Mesendoderm (in vitro differentiated cells): ENCODE results near the gene IL15RA.
"Not testable (repeated sequence)": the region's sequence is repeated elsewhere in the genome, so short reads cannot be mapped to it uniquely, and the experiment has no call there.

Source experiments
- DNase-seq: peaks from one replicate; pipeline ENCODE4 v3.0.0; 2013
- H2AK5ac ChIP-seq: 2 replicates; pipeline ENCODE4 v1.6.1; 2013; ENCODE audit warnings: low read length, inconsistent platforms
- H2BK120ac ChIP-seq: 2 replicates; pipeline ENCODE4 v1.6.1; 2013; ENCODE audit warnings: low read depth, mild to moderate bottlenecking, low read length, moderate library complexity, mixed read lengths
- H2BK15ac ChIP-seq: replicated peaks from 2 replicates; pipeline ENCODE4 v1.6.1; 2013; ENCODE audit warnings: low read depth, mild to moderate bottlenecking, moderate library complexity
- H2BK5ac ChIP-seq: 2 replicates; pipeline ENCODE4 v1.6.1; 2013; ENCODE audit warnings: low read length, inconsistent platforms
- H3K18ac ChIP-seq: 2 replicates; pipeline ENCODE4 v1.6.1; 2013; ENCODE audit warnings: mild to moderate bottlenecking, low read length, mixed read lengths
- H3K23ac ChIP-seq: one replicate; pipeline ENCODE4 v1.6.1; 2013; ENCODE audit warnings: low read length
- H3K27ac ChIP-seq: 2 replicates; pipeline ENCODE4 v1.5.1; 2013; ENCODE audit warnings: low read depth, mild to moderate bottlenecking, inconsistent platforms, low read length, moderate library complexity
- H3K27me3 ChIP-seq: 2 replicates; pipeline ENCODE4 v1.6.1; 2013; ENCODE audit warnings: low read length, control low read depth, mild to moderate bottlenecking, inconsistent platforms; ENCODE audit not compliant: insufficient read depth, poor library complexity
- H3K36me3 ChIP-seq: 2 replicates; pipeline ENCODE4 v1.6.1; 2013; ENCODE audit warnings: low read length, inconsistent platforms; ENCODE audit not compliant: control insufficient read depth, insufficient read depth
- H3K4ac ChIP-seq: one replicate; pipeline ENCODE4 v1.6.1; 2013; ENCODE audit warnings: low read depth, mild to moderate bottlenecking, low read length, moderate library complexity
- H3K4me1 ChIP-seq: 2 replicates; pipeline ENCODE4 v1.6.1; 2013; ENCODE audit warnings: low read depth, low read length, inconsistent platforms; ENCODE audit not compliant: control insufficient read depth
- H3K4me2 ChIP-seq: 2 replicates; pipeline ENCODE4 v1.6.1; 2013; ENCODE audit warnings: low read length
- H3K4me3 ChIP-seq: 2 replicates; pipeline ENCODE4 v1.5.1; 2013; ENCODE audit warnings: mild to moderate bottlenecking, low read length
- H3K56ac ChIP-seq: one replicate; pipeline ENCODE4 v1.6.1; 2013; ENCODE audit warnings: low read length
- H3K79me1 ChIP-seq: 2 replicates; pipeline ENCODE4 v1.6.1; 2013; ENCODE audit warnings: low read length, inconsistent platforms
- H3K79me2 ChIP-seq: 2 replicates; pipeline ENCODE4 v1.6.1; 2013; ENCODE audit warnings: mild to moderate bottlenecking, low read length; ENCODE audit not compliant: control insufficient read depth, insufficient read depth
- H3K9ac ChIP-seq: 2 replicates; pipeline ENCODE4 v1.6.1; 2013; ENCODE audit warnings: low read length, inconsistent platforms
- H4K5ac ChIP-seq: one replicate; pipeline ENCODE4 v1.6.1; 2013; ENCODE audit warnings: low read length
- H4K8ac ChIP-seq: one replicate; pipeline ENCODE4 v1.6.1; 2013; ENCODE audit warnings: low read depth, mild to moderate bottlenecking, control low read depth, low read length, moderate library complexity
- WGBS: extraction: QIAGEN DNeasy Blood & Tissue Kit; methylation state at CpG from one replicate; pipeline ENCODE4 v1.1.7; 2013; ENCODE audit warnings: low lambda C conversion rate, missing lambda C conversion rate; ENCODE audit not compliant: insufficient coverage; ENCODE audit errors: extremely low coverage; 5-methylcytosine and 5-hydroxymethylcytosine counted together

The IL15RA gene

GRCh38 chr10:5946786-5947185 lies 30.6 kb downstream of the IL15RA start:
- Histone ChIP-seq H3K18ac (no peak overlapping the region), H3K79me1 (no peaks in the 10 kb centered on the region), H2AK5ac (no peak overlapping the region), H4K8ac (no peak overlapping the region), H3K9ac (no peak overlapping the region), H2BK5ac (no peak overlapping the region), H3K4me1 (no peaks in the 10 kb centered on the region), H3K23ac (no peak overlapping the region), H3K36me3 (no peaks in the 10 kb centered on the region), H4K5ac (no peak overlapping the region), H3K27ac (no peak overlapping the region), H2BK120ac (no peak overlapping the region), H3K4me2 (no peak overlapping the region), H3K4me3 (no peak overlapping the region), H3K56ac (no peak overlapping the region), H2BK15ac (no peak overlapping the region), H3K79me2 (no peaks in the 10 kb centered on the region), H3K27me3 (no peaks in the 10 kb centered on the region), H3K4ac (no peak overlapping the region)
- no peak for DNase-seq
- WGBS, result no CpG with 5 or more reads among the region's 8 CpGs

DNA sequence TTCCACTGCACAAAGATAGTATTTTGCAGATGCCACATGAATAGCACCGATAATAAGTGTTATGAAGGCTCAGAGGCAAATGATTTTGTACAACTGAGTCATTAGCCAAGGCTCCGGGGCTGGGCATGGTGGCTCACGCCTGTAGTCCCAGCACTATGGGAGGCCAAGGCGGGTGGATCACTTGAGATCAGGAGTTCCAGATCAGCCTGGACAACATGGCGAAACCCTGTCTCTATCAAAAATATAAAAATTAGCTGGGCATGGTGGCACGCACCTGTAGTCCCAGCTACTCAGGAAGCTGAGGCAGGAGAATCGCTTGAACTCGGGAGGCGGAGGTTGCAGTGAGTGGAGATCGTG lies 30.9 kb downstream of the IL15RA start:
- H3K27ac ChIP-seq, H2BK5ac ChIP-seq: not testable (repeated sequence)
- no CpG with 5 or more reads among the region's 10 CpGs for WGBS

DNA sequence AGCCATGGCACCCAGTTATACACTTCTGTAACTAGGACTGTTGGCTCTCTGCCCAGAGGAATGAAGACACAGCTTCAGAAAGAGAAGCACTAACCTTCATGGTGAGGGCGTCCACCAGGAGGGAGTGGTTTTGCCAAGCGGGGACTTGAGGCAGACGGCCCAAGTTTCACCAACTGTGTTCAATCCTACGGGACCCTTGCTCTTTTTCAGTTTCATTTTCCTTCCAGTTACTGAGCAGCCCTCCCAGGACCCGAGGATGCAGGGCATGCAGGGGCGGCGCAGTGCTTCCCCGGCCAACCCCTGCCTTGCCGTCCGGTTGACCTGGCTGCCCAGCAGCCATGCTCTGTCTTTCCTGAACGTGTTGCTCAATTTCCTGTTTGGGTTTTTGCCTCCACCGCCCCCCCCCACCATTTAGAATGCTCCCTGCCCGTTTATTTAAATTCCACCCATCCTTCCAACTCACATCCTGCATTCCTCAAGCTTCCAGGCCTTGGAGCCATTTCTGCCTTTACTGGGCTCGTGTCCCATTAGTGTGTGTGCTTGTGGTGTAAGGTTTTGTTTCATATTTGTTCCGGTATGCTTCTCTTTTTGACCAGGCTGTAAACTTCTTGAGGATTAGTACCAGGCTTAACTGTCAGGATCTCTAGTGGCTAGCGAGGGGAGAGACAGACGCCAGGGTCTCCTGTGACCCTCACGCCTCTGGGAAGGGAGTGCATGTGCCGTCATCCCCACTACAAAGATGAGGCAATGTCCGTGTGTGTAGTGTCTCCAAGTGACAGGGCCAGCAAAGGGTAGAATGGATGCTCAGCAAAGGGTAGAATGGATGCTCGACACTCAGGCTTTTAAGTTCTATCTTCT lies 31.6 kb downstream of the IL15RA start:
- Histone ChIP-seq H3K4me2 (no peak overlapping the region), H2BK5ac (no peak overlapping the region), H3K79me2 (no peaks in the 10 kb centered on the region), H2BK15ac (no peak overlapping the region), H3K23ac (no peak overlapping the region), H3K36me3 (no peaks in the 10 kb centered on the region), H4K8ac (no peak overlapping the region), H3K4me1 (no peaks in the 10 kb centered on the region), H3K27me3 (no peaks in the 10 kb centered on the region), H3K9ac (no peak overlapping the region), H3K79me1 (no peaks in the 10 kb centered on the region), H4K5ac (no peak overlapping the region), H2BK120ac (no peak overlapping the region), H3K4me3 (no peak overlapping the region), H3K4ac (no peak overlapping the region), H2AK5ac (no peak overlapping the region), H3K56ac (no peak overlapping the region), H3K27ac (no peak overlapping the region), H3K18ac (no peak overlapping the region)
- no CpG with 5 or more reads among the region's 21 CpGs for WGBS
- peak; percentile 66 for DNase-seq

More for the DNA sequence above, 30.9 kb downstream of the IL15RA start:
- H2BK15ac ChIP-seq, H4K5ac ChIP-seq, H3K36me3 ChIP-seq, H3K9ac ChIP-seq, H3K4ac ChIP-seq, H3K23ac ChIP-seq, H3K4me3 ChIP-seq, H3K79me1 ChIP-seq, H2BK120ac ChIP-seq, H3K4me2 ChIP-seq, H4K8ac ChIP-seq, H3K4me1 ChIP-seq, H3K27me3 ChIP-seq, DNase-seq, H2AK5ac ChIP-seq, H3K56ac ChIP-seq, H3K18ac ChIP-seq, H3K79me2 ChIP-seq: not testable (repeated sequence)

DNA sequence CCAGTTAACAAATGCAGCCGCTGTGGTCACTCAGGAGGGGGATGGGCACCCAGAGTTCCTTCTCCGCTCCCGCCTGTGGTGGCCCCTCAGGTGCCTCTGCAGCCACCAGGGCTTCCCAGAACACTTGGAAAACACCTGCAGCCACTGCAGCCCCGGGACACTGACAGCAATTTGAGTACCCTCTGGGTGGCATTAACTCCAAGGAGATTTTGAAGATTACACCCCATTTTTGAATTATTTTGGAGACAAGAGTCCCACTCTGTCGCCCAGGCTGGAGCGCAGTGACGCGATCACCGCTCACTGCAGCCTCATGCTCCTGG lies 32.2 kb downstream of the IL15RA start:
- H3K56ac ChIP-seq, result no peak overlapping the region
- H4K5ac ChIP-seq, result no peak overlapping the region
- no peak overlapping the region for H2BK5ac ChIP-seq
- no peaks in the 10 kb centered on the region for H3K36me3 ChIP-seq
- H3K27me3 ChIP-seq, result no peaks in the 10 kb centered on the region
- no peak overlapping the region for H2BK120ac ChIP-seq
- no CpG with 5 or more reads among the region's 9 CpGs for WGBS
- no peaks in the 10 kb centered on the region for H3K79me2 ChIP-seq
- H4K8ac ChIP-seq, result no peak overlapping the region
- H3K79me1 ChIP-seq, result no peaks in the 10 kb centered on the region
- H3K18ac ChIP-seq, result no peak overlapping the region
- H3K23ac ChIP-seq, result no peak overlapping the region
- no peak overlapping the region for H3K4me3 ChIP-seq
- no peak overlapping the region for H2AK5ac ChIP-seq
- no peaks in the 10 kb centered on the region for H3K4me1 ChIP-seq
- no peak overlapping the region for H3K27ac ChIP-seq
- H3K4ac ChIP-seq, result no peak overlapping the region
- no peak overlapping the region for H2BK15ac ChIP-seq
- H3K4me2 ChIP-seq, result no peak overlapping the region
- no peak overlapping the region for H3K9ac ChIP-seq
- no peak for DNase-seq

DNA sequence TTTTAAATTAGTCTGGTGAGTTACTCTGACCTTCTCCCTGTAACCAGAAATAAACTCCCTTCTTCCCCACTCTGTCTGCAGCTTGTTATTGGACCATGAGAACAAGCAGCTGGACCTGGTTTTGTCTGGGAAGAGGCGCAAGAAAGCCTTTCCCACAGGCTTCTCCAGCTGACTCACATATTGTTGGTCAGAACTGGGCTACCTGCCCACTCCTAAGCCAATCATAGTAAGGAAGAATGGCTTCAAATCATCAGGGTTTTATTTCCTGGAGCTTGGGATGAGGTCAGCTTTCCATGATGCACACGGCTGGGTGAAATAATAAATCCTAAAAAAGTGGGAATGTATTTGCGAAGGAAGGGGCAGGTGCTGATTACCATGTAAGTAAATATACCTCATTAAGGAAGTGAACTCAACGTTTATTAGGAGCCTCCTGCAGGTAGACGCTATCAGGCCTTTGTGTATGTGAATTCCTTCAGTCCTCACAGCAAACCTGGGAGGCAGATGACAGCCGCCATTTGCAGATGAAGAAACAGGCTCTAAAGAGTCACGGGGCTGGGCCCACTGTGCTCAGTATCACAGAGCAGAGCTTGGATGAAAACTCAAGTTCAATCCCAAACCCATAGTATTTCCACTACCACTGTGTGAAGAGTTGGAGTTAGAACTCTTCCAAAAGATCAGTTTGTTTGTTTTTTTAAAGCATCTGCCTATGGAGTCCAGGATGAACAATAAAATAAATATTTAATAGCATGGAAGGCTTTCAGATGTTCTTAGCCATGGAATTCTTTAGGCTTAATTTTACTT lies 32.8 kb downstream of the IL15RA start:
- Histone ChIP-seq H3K27me3 (no peaks in the 10 kb centered on the region), H2BK5ac (no peak overlapping the region), H3K23ac (no peak overlapping the region), H3K56ac (no peak overlapping the region), H3K4ac (no peak overlapping the region), H4K8ac (no peak overlapping the region), H2BK15ac (no peak overlapping the region), H3K9ac (no peak overlapping the region), H3K4me2 (no peak overlapping the region), H3K79me1 (no peaks in the 10 kb centered on the region), H3K18ac (no peak overlapping the region), H3K79me2 (no peaks in the 10 kb centered on the region), H2AK5ac (no peak overlapping the region), H3K27ac (no peak overlapping the region), H3K36me3 (no peaks in the 10 kb centered on the region), H3K4me1 (no peaks in the 10 kb centered on the region), H4K5ac (no peak overlapping the region), H2BK120ac (no peak overlapping the region), H3K4me3 (no peak overlapping the region)
- DNase-seq, result no peak
- no CpG with 5 or more reads among the region's 7 CpGs for WGBS
